ENCODE measurements around the gene HMCN2. TPM values are rescaled to one million over a fixed set of nuclear protein-coding genes. Genes with fewer than 3 reads are reported as not detected.

Gene HMCN2
- total RNA-seq, 2 donors from 2014 or later = 2.9 to 5.5 TPM

DNA sequence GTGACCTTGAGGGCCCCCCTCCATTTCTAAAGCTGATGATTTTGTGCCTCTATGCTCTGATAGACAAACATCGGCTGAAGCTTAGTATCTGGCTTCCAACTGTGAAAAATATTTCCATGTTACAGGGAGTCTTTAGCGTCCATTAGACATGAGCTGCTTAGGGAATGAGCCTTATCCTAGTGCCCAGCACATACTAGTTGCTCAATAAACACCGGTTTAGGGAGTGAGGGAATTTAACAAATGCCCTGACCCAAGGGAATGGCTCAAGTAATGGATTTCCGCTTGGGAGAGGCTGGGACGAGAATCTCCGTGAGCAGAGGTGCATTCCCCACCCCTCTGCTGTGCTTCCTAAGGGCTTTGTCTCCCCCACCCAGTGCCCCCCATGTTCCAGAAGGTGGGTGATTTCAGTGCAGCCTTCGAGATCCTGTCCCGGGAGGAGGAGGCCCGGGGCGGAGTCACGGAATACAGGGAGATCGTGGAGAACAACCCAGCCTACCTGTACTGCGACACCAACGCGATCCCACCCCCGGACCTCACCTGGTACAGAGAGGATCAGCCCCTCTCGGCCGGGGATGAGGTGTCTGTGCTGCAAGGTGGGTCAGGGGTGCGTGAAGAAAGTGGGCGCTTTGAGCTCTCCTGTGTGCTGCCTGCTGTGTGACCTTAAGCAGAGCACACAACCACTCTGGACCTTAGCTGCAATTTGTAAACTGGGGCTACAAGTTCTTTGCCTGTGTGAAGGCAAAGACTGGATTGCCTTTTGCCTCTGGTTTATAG lies 113.5 kb downstream of the HMCN2 start:
- H3K4me1 ChIP-seq (replicated peaks) = no peaks in the 10 kb centered on the region
- no peaks in the 10 kb centered on the region for H3K9me3 ChIP-seq
- no peak overlapping the region for H3K4me3 ChIP-seq
- 86% methylated on average over 17 of the region's 20 CpGs for WGBS
- no peak overlapping the region for H3K27ac ChIP-seq
- H3K36me3 ChIP-seq = no peaks in the 10 kb centered on the region
- H3K27me3 ChIP-seq (replicated peaks; ENCODE audit: insufficient read depth) = no peaks in the 10 kb centered on the region
- DNase-seq (ENCODE audit: low spot score) = no peak
- TF ChIP-seq POLR2A (IDR thresholded peaks at IDR 0.05) (no peak), CTCF (IDR thresholded peaks at IDR 0.05) (no peak), POLR2AphosphoS5 (IDR thresholded peaks at IDR 0.05) (no peak)
- intact Hi-C loops (cut with DNase I) = no loop called here

- no peaks in the 10 kb centered on the region for H3K27me3 ChIP-seq (replicated peaks; ENCODE audit: insufficient read depth)
- intact Hi-C loops (cut with DNase I) = no loop called here
- no peak for DNase-seq (ENCODE audit: low spot score)
- no peaks in the 10 kb centered on the region for H3K36me3 ChIP-seq
- TF ChIP-seq POLR2A (IDR thresholded peaks at IDR 0.05) (no peak), CTCF (IDR thresholded peaks at IDR 0.05) (no peak), POLR2AphosphoS5 (IDR thresholded peaks at IDR 0.05) (no peak)
- no peaks in the 10 kb centered on the region for H3K4me1 ChIP-seq (replicated peaks)
- no peak overlapping the region for H3K27ac ChIP-seq
- 68% methylated on average over 5 of the region's 5 CpGs for WGBS
- no peaks in the 10 kb centered on the region for H3K9me3 ChIP-seq
- H3K4me3 ChIP-seq = no peak overlapping the region
These were observed 114.0 kb downstream of the HMCN2 start for GRCh38 chr9:130379649-130379970.

- Histone ChIP-seq H3K36me3 (no peaks in the 10 kb centered on the region), H3K4me3 (no peak overlapping the region), H3K27ac (no peak overlapping the region), H3K4me1 (replicated peaks) (no peaks in the 10 kb centered on the region), H3K9me3 (no peaks in the 10 kb centered on the region), H3K27me3 (replicated peaks; ENCODE audit: insufficient read depth) (no peaks in the 10 kb centered on the region)
- WGBS = 94% methylated on average over 6 of the region's 6 CpGs
- no peak for DNase-seq (ENCODE audit: low spot score)
- TF ChIP-seq CTCF (IDR thresholded peaks at IDR 0.05) = no peak
- TF ChIP-seq POLR2AphosphoS5 (IDR thresholded peaks at IDR 0.05) = no peak
- TF ChIP-seq POLR2A (IDR thresholded peaks at IDR 0.05) = no peak
- intact Hi-C loops (cut with DNase I) = no loop called here
These were observed 115.4 kb downstream of the HMCN2 start for GRCh38 chr9:130380920-130381469.

GRCh38 chr9:130381660-130382059 lies 116.1 kb downstream of the HMCN2 start:
- 89% methylated on average over 8 of the region's 8 CpGs for WGBS
- Histone ChIP-seq H3K27me3 (replicated peaks; ENCODE audit: insufficient read depth) (no peaks in the 10 kb centered on the region), H3K4me1 (replicated peaks) (no peaks in the 10 kb centered on the region), H3K27ac (no peak overlapping the region), H3K4me3 (no peak overlapping the region), H3K9me3 (no peaks in the 10 kb centered on the region), H3K36me3 (no peaks in the 10 kb centered on the region)
- no peak for TF ChIP-seq CTCF (IDR thresholded peaks at IDR 0.05)
- no peak for TF ChIP-seq POLR2A (IDR thresholded peaks at IDR 0.05)
- no peak for TF ChIP-seq POLR2AphosphoS5 (IDR thresholded peaks at IDR 0.05)
- no peak for DNase-seq (ENCODE audit: low spot score)
- intact Hi-C loops (cut with DNase I) = no loop called here

DNA sequence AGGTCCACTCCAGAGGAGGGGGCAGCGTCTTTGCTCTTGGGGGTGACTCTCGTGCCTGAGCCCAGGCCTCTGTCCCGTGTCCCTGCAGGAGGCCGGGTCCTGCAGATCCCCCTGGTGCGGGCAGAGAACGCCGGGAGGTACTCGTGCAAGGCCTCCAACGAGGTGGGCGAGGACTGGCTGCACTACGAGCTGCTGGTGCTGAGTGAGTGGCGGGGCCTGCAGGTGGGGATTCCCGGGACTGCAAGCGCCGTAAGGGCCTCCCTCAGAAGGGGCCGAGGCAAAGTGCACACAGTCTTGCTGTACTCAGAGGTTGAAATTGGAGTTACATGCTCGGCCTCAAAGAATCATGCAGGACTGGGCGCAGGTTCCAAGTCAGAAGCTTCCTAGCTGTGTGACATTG lies 116.5 kb downstream of the HMCN2 start:
- no peak overlapping the region for H3K27ac ChIP-seq
- 75% methylated on average over 18 of the region's 18 CpGs for WGBS
- intact Hi-C loops (cut with DNase I) = no loop called here
- no peaks in the 10 kb centered on the region for H3K4me1 ChIP-seq (replicated peaks)
- DNase-seq (ENCODE audit: low spot score) = no peak
- no peaks in the 10 kb centered on the region for H3K27me3 ChIP-seq (replicated peaks; ENCODE audit: insufficient read depth)
- no peaks in the 10 kb centered on the region for H3K9me3 ChIP-seq
- no peaks in the 10 kb centered on the region for H3K36me3 ChIP-seq
- no peak overlapping the region for H3K4me3 ChIP-seq
- TF ChIP-seq POLR2AphosphoS5 (IDR thresholded peaks at IDR 0.05) (no peak), POLR2A (IDR thresholded peaks at IDR 0.05) (no peak), CTCF (IDR thresholded peaks at IDR 0.05) (no peak)

Measured in prostate gland (tissue), 2 donors.